ENCODE measurements around the gene ANKRD37.

Gene ANKRD37

DNA sequence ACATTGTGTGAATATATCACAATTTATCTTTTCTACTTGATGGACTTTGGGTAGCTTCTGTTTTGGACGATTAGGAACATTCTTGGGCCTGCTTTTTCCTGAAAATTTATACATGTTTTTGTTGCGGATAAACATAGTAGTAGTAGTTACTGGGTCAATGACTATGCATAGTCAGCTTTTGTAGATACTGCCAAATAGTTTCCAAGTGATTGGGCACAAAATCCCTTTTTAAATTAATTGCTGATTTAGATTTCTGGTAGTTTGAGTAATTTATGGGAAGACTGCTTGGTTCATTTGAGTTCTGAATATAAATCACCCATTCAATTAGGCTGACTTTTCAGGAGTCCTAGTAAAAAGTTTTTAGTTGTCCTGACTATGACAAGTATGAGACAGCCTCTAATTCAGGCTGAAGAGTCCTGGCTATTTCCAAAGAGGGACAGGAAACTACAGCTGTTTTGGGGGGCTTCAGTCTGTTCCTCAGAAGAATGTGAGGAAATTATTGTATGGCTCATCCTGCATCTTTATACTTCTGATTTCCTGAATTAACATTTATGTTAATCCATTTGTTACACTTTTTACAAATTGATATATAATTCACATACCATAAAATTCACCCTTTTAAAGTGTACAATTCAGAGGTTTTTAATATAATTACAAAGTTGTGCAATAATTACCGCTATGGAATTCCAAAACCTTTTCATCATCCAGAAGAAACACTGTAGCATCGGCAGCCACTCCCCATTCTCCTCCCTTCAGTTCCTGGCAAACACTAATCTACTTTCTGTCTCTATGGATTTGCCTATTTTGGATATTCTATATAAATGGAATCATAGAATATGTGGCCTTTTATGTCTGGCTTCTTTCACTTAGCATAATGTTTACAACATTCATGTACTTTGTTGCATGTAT, 15.1 kb upstream of the ANKRD37 start:
- no peak for DNase-seq

DNA sequence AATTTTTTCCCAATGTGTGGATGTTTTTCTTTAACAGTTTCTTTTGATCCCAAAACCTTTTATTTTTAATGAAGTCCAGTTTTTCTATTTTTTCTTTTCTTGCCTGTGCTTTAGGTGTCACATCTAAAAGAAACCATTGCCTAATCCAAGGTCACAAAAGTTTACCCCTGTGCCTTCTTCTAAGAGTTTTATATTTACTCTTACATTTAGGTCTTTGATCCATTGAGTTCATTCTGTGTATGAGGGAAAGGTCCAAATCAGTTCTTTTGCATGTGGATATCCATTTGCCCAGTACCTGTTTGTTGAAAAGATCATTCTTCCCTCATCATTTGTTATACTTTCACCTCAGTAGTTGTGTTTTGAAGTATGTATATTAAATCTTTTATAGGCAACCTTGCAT, 13.9 kb upstream of the ANKRD37 start:
- no peak for DNase-seq

DNA sequence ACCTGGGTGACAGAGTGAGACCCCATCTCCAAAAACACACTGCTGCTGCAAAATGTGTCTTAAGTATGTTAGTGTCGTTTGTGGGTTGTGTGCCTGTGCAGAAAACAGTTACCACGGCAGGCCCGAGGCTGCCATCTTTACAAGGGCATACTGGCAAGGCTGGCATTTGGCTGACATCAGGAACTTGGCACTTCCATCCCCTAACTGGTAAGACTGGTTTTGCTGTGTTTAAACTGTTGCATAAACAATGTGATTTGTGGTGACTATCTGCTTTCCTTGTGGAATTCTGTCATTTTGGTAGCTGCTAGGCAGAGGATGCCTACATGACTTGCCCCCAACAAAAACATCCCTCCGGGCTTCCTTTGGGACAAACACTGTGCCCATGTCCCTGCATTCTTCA, 13.2 kb upstream of the ANKRD37 start:
- no peak for DNase-seq

DNA sequence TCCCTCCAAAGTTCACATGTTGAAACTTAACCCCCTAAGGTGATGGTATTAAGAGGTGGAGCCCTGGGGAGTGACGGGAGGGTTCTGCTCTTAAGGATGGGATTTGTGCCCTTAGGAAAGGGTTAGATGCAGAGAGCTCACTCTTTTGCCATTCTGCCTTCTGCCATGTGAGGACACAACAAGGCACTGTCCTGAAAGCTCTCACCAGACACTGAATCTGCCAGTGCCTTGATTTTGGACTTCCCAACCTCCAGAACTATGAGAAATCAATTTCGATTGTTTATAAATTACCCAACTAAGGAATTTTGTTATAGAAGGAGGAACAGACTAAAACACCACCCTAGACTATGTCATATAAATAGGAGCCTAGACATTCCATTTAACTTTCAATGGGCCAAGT, 12.6 kb upstream of the ANKRD37 start:
- no peak for DNase-seq

DNA sequence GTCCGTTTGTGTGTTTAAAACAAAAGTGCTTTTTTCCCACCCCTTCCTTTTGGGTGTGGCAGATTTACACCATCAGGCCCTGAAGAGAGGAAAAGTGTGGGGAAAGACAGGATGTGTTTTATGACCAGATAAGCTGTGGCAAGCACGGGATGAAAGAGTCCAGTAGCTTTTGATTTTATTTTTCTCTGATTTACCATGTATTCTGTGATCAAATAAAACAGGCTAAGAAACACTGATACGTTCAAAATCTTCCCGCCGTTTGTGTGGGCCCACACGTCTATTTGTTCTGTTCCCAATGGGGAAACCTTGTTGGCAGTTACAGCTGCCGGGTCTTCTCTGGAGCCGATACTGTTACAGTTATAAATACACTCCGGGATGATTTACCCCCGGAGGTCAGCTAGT, 11.7 kb upstream of the ANKRD37 start:
- DNase-seq, result no peak

DNA sequence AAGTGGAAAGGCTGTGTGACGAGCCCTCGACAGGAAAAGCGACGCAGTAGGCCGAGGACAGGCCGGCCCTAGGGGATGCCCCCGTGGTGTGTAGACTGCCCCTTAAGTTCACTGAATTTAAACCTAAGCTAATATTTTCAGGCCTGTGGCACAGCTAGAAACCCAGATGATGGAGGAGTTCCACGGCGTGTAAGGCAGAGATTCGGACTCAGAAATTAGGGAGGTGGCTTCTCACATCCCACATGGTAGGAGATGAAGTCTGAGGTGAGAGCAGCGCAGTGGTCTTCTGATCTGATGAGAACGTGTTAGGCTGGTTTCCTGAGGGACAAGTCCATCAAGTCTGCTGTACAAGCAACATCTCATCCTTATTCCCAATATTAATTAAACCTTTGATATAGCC, 8.7 kb upstream of the ANKRD37 start:
- DNase-seq, result no peak

DNA sequence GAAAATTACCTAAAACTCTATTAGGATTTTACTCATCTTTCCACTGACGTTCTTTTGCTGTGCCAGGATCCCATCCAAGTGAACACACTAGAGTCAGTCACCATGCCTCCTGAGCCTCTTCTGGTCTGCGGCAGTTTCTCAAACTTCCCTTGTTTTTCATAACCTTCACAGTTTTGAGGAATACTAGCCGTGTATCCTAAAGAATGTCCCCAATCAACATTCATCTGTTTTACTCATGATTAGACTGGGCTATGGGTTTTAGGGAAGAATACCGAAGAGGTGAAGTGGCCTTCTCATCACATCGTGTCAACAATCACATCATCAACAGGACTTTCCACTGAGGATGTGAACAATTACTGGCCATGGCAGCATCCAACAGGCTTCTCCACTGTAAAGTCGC, 5.7 kb upstream of the ANKRD37 start:
- no peak for DNase-seq

DNA sequence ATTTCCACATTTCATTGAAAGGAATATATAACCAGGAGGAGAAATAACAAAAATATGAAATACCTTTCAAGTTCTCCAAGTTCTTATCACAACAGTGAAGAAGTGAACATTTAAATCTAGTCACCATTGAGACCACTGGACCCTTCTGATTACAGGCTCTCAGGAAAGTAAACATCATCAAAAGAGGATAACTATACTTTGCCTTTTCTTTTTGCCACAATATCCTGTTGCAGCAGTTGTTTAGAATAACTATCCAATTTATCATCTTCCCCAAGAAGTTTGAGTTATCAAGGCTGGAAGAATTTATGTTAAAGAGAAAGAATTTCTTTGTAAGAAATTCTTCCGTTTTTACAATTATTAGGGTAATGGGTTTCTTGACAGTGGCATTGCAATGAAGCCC, 4.5 kb upstream of the ANKRD37 start:
- no peak for DNase-seq

DNA sequence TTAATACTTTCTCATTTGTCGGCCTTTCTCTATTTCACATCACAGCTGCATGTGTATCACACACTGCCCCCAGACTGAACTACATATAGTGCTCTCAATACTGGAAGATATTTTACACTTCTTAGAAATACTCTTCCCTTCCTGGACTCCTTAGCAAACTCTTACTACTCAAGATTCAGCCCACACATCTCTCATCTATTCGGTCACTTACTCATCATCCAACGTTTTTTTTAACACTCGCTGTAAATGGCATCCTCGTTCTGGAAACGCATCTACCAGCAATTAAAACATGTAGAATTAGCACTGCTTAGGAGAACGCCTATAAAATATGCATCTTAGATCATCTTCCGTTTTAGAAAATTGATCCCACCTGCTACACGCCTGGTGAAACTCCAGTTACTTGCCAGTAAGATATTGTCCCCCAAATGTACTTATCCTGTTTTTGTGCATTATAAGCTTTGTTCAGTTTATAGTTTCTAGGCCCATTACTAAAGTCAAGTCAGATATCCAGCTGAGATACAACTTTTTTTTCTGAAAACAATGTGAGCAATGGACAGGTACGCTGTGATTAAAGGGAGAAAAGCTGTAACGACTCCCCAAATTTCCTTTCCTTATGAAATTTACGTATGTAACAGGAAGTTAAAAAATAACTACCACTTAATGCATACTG, 1.9 kb upstream of the ANKRD37 start:
- DNase-seq, result no peak

DNA sequence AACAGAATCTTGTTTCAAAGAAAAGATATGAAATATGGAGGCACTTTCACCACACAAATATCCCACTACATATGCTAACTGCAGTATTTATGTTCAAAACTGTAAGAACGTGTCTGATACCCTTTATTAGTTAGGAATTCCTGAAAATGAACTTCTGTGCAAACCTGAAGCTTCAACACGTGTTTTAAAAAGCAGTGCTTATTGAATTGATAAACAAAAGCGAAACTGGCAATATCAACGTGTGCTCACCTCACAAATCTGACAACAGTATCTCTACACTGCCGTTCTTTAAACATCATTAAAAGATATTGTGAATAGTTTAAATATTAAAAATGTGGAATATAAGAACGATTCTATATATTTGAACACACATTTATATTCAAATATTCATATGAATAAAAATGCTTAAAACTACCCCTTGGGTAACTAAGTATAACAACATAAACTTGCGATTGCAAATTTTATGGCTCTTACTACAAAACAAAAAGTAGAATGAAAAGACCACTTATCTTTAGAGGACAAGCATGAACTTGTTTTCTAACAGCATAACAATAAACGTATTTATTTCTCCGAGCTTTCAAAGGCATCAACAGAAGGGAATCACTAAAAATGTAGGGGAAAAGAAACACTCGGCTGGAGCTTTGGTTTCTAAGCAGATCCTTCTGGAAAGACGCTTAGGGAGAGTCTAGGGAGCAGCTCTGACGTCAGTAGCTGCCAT, 1.2 kb upstream of the ANKRD37 start, which contains the start of gene LRP2BP:
LRP2BP (minus strand) TSS at position 687 of the 718 bp plus-strand sequence. CDS start 17,738 bp downstream, outside the sequence.
- peak; percentile 17 for DNase-seq

DNA sequence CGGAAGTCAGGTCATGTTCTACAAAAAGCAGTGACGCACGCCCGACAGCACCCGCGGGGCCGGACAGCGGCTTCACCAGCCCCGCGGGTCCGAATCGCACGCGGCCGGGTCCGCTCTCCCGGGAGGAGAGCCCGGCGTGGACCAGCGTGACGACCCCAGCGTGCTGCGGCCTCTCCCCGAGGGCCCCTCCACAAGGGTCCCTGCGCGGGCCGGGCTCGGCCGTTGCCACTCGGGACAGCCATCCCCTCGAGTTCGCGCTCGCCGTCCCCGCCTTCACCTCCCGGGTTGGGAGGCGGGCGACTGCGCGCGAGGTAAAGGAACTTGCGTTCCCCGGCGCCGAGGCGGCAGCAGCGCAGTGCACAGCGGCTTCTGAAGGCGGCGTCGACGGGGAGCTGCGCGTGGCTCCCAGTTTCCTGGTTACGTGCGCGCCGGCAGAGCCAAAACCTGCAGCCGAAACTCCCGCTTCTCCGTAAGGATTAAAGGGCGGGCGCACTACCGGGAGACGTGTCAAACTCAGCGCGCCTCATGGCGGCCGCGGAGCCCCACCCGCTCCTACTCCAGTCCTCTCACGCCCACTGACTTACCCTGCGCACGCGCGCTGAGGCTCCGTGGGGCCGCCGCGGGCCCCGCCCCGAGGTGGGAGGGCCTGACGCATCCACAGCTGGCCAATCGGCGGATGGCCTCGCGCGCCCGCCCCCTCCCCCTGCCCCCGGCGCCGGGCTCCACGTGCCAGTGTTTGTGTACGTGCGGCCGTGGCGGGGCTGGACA, 501 bp upstream of the ANKRD37 start:
- peak; percentile 51 for DNase-seq

DNA sequence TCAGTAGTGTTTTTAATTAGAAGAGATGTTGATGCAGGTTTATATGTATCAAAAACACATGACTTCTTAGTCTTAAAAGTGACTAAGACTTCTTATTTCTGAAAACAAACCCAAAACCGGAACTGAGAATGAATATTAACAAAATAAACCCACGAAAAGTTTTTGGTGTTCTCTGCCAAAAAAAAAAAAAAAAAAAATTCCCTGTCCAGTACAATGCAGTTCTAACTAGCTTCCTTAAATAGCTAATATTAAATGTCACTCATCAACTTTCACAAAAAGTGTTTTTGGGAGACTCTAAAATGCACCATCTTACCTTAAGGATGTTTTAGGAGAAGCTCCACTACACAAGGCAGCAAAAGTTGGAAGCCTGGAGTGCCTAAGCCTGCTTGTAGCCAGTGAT, 2.0 kb downstream of the ANKRD37 start:
- DNase-seq, result no peak

DNA sequence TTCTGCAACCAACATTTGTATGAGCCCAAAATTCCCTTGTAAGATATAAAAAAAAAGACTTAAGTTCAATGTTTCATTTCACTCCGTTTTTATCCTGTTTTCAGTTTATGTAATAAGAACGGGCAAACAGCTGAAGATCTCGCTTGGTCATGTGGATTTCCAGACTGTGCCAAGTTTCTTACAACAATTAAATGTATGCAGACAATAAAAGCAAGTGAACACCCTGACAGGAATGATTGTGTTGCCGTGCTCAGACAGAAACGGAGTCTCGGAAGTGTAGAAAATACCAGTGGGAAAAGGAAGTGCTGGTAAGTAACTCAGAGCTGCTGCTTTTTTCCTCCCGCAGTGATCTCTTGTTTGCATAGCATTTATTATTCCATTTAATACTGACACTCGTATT, 2.8 kb downstream of the ANKRD37 start:
- DNase-seq, result no peak

DNA sequence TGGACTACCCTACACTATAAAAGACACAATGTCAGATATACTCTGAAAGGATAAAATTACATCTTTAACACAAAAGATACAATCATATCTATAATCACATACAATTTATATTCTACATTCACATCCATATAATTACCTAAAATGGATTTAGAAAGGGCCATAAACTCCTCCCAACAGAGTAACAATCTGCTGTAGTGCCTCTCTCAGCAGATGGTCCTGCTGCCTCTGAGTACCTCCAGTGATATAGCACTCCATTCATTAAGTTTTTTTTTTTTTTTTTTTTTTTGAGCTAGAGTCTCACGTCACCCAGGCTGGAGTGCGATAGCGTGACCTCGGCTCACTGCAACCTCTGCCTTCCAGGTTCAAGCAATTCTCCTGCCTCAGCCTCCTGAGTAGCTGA, 7.4 kb downstream of the ANKRD37 start:
- DNase-seq, result no peak

DNA sequence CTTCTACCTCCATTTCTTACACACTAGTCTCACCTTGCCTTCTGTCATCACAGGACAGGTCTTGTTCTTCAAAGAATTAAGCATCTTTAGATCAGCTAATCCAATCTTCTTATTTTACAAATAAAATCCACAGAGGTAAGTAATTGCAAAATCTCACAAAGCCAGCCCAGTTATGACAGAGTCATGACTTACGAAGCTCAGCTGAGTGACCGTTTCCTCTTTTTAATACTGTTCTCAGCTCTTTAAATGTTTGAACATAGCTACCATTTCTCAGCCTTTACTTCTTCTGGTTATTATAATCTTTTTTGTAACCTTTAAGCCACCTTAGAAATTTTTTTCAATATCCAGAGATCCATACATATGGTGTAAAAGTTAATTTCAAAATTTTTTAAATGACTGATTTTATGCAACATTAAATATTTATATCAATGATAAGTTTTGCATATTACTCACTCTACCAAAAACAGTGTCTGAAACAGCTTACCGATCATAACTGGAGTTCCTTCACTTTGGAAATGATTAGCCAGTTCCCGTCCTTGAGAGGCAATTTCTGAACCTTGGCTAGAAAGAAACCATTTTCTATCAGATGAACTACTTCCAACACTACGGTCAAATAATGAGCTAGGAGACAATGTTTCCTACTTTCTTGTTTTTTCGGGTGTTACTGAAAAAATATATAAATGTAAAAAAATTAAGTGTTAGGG, 8.8 kb downstream of the ANKRD37 start:
- DNase-seq, result no peak

DNA sequence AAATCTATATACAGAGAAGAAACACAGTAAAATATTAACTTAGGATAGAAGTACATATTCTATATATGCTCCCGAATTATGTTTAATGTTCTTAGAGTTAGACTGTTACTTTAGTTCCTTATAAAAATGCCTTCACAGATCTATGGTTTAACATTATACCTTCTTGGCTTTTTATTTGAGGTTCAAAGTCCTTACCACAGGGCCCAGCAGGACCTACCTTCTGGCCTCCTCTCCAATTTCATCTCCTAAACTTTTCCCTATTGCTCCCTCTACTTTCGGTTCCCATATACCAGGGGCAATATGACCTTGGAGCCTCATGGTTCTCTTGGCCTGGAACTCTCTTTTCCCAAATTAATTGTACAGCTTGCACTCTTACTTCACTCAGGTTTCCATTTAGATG, 11.8 kb downstream of the ANKRD37 start:
- DNase-seq, result no peak

DNA sequence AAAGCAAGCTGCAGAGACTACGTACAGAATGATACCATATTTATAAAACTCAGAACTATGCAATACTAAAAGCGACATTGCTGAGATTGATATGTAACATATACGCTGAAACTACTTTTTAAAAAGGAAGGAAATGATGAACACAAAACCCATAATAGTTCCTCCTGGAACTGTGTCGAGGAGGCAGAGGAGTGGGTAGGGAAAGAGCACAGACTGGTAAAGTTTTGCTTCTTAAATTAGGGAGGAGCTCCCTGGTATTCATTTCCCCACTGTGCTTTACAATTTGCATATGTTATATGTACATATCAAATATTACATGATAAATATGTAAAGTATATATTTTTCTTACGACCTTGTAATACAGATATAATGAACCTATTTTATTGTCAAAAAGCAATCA, 15.2 kb downstream of the ANKRD37 start:
- no peak for DNase-seq

DNA sequence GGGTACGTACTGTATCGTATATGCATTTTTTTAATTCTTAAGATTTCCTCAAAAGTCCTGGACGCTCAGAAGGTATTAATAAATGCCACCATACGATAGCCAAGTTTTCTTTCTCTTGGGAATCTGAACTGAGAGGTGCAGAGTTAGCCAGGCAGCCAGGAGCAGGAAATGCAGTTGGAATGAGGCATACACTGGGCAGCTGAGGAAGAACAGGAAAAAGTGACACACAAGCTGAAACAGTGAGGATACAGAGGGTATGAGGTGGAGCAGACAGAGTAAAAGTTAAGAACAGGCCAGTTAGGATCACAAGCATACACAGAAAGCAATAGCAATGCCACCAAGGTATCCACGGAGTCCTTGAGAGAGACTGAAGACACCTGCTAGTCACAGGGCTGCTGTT, 15.8 kb downstream of the ANKRD37 start:
- DNase-seq, result no peak

DNA sequence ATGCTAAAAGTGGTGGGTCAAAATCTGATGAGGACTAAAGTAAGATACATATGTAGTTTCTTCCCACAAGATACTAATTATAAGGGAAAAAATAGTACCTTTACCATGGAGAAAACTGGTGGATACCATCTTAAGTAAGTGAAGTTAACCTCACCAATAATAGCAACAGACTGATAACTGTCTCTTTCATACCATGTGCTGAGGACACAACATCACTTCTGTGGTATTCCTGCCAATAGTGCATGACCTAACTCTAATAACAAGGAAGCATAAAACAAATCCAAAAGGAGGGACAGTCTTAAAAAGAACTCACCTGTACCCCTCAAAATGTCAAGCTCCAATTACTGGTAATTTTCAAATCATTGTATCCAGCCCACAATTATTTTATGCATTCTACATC, 20.3 kb downstream of the ANKRD37 start:
- DNase-seq, result no peak

DNA sequence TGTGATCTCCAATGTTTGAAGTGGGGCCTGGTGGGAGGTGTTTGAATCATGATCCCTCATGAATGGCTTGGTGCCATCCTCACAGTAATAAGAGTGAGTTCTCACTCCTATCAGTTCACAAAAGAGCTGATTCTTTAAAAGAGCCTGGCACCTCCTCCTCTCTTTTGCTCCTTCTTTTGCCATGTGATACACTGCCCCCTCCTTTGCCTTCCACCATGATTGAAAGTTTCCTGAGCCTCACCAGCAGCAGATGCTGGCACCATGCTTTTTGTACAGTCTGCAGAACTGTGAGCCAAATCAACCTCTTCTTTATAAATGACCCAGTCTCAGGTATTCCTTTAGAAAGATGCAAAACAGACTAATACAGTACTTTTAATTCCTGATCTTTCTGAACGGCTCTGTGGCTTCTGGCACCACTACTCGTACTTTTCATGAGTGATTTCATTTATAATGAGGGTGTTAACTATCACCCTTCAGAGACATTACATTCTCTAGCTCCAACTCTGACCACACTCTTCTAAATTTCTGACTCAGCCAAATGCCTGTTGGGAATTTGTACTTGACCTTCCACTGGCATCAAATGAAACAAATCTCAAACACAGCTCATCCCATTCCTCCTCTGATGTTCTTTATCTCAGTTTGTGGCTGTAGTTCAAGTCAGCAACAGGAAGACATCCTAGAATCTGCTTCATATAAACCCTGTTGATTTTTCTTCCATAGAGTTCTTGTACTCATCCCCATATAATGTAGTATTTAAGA, 24.9 kb downstream of the ANKRD37 start:
- DNase-seq, result no peak

DNA sequence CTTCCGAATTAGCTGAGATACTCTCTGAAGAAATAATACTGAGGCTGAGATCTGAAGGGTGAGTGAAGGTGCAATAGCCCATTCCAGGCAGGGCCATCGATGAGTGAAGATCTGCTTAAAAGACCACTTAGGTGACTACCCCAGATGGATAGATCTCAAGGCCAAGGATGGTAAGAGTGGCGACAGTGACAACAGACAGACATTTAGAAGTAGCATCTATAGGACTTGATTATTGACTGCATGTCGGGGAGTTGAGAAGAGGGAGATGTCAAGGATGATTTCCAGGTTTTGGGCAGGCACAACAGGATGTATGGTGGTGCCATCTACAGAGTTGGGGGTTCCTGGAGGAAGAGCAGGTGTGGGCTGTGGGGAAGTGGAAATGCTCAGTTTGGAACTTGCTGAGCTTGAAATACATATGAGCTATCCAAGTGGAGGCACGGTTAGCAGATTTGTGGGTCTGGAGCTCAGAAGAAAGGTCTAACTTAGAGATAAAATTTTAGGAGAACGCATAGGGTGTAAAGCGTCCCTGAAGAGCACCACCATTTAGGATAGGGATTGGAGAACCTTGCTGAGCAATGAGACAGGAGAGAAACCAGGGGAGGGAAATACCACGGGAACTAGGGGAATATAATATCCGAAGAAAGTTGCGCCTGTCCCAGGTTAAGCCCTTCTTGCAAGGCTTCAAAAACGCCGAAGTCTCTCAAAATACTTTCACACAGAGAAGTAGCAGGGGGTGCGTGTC, 28.4 kb downstream of the ANKRD37 start:
- DNase-seq, result no peak
